Stimulated activated CD4-positive, alpha-beta T cell treated with anti-CD3 and anti-CD28 coated beads, TNF-alpha, amount 100 ng/mL, for 1 hour (primary cell): ENCODE results near the gene CCNG1.
"Not testable (repeated sequence)": the region's sequence is repeated elsewhere in the genome, so short reads cannot be mapped to it uniquely, and the experiment has no call there.

ENCODE experiments used
- DNase-seq, 3 donors: peaks; one replicate each; pipeline ENCODE4 v3.0.0-alpha.2; 2020; ENCODE audit warnings: low read depth in 3 of 3, low spot score in 1 of 3

The CCNG1 gene

DNA sequence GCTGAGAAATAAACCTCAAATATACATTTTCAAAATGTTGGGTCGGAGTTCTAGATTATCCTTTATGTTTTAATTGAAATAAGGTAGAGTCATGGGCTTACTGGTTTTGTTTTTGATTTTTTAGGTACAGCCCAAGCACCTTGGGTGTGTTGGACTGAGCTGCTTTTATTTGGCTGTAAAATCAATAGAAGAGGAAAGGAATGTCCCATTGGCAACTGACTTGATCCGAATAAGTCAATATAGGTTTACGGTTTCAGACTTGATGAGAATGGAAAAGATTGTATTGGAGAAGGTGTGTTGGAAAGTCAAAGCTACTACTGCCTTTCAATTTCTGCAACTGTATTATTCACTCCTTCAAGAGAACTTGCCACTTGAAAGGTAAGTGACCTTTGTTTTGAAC lies 3.6 kb downstream of the CCNG1 start:
- DNase-seq = no peak

DNA sequence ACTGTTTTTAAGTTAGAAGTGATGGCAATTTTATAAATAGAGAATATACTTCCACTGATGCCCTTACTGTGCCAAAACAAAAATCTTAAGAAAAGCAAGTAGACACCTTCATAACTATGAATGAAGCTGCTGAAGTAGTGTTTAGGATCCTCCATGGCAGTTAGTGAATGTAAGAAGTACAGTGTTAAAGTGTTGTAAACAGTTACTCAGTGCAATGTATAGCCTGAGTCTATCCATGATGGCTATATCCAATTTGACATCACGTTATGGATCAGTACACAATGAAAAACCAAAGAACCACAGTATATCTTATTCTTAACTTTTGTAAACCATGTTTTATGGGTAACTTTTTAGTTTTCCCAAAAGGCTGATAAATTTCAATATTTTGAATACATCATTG lies 7.1 kb downstream of the CCNG1 start:
- no peak for DNase-seq

DNA sequence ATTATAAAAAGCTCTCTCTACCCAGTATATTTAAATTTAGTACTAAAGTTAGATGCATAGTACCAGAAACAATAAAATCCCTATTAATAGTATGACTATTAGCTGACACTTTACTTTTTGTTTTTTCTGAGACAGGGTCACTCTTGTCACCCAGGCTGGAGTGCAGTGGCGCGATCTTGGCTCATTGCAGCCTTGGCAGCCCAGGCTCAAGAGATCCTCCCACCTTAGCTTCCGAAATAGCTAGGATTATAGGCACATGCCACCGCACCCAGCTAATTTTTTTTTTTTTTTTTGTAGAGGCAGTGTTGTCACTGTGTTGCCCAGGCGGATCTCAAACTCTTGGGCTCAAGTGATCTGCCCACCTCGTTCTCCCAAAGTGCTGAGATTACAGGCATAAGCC lies 8.0 kb downstream of the CCNG1 start:
- no peak for DNase-seq

DNA sequence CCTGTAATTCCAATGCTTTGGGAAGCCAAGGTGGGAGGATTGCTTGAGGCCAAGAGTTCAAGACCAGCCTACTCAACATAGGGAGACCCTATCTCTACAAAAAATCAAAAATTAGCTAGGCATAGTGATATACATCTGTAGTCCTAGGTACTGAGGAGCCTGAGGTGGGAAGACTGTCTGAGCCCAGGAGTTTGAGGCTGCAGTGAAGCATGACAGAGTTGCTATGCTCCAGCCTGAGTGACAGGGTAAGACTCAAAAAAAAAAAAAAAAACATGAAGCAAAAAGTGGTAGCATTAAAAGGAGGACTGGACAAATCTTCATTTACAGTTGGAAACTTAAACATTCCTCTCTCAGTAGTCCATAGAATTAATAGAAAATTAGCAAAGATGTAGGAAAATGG lies 9.8 kb downstream of the CCNG1 start:
- DNase-seq = no peak

DNA sequence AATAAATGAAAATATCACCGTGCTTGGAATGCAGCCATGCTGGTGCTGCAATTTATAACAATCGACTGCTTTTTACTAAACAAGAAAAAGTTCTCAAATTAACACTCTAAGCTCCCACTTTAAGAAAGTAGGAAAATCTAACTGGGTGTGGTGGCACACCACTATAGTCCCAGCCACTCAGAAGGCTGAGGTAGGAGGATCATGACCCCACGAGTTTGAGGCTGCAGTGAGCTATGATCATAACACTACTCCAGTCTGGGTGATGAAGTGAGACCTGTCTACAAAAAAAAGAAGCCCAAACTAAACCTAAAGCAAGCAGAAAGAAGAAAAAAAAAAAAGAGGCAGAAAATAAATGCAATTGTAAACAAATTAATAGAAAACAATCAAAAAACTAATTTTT lies 10.5 kb downstream of the CCNG1 start:
- DNase-seq = no peak

DNA sequence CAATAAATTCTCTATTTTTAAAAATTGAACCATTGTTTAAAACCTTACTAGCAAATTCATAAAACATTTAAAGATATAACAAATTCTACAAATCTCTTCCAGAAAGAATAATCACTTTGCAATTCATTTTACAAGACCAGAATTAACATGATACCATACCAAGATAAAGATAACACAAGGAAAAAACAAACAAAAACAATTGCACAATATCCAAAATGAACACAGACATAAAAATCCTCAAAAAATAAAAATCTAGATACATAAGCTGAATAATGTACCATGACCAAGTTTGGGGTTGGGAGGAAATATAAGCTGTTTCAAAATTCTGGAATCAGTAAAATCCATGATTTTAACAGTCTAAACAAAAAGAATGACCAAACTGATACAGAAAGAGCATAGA lies 11.1 kb downstream of the CCNG1 start:
- no peak for DNase-seq

DNA sequence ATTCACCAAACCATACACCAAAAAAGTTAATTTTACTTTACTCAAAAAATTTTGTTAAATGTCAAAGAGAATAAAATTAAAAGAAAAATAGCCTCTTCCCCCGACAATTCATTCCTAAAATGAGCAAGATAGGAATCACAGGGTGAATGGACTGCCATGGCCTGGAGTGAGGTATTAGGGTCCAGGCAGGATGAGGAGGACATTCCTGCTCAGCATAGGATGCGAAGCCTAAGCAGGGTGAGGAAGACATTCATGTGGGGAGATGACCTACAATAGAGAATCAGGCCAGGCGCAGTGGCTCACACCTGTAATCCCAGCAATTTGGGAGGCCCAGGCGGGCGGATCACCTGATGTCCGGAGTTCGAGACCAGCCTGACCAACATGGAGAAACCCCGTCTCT lies 14.1 kb downstream of the CCNG1 start:
- DNase-seq = no peak

DNA sequence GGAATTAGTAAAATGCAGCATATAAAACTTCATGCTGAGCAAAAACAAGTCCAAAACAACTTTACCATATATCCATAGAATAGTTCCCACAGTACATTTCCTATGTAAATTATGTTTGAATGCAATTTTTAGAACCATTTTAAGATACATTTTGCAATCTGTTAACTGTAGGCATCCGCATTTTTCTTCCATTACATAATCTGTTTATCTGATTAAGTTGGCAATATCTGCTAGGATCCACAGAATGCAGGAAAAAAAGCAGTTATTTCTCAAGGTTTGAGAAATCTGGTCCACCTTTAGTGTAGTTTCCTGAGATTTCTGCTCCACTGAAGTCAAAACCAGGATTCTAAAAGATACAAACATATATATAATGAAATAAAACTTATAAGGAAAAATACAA lies 16.3 kb downstream of the CCNG1 start:
- DNase-seq = no peak

DNA sequence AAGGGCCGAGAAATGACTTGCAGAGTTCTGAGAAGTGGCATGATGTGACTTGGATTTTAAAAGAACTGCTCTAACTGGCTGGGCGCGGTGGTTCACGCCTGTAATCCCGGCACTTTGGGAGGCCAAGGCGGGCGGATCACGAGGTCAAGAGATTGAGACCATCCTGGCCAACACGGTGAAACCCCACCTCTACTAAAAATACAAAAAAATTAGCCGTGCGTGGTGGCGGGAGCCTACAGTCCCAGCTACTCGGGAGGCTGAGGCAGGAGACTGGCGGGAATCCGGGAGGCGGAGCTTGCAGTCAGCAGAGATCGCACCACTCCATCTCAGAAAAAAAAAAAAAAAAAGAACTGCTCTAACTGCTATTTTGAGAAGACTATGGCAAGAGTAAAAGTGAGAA lies 18.0 kb downstream of the CCNG1 start:
- DNase-seq = not testable (repeated sequence)

DNA sequence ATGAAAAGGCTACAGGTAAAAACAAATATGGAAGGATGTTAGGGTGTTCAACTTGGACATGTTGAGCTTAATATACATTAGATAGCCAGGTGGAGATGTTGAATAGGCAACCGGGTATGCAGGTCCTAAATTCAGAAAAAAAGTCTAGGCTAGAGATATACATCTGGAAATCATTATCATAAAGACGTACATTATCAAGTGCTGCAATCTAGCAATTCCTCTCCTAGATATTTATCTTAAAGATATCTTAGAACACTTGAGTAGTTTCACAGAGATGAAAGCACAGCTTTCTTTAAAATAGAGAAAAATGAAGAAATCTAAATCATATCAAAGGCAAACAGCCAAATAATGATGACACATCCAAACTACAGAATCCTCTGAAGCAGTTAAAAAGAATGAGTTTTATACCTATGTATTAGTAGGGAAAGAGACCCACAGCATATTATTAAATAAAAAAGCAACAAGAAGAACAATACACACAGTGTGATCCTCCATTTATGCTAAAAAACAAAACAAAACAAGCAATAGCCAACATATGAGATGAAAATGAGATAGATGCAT lies 18.7 kb downstream of the CCNG1 start:
- no peak for DNase-seq

DNA sequence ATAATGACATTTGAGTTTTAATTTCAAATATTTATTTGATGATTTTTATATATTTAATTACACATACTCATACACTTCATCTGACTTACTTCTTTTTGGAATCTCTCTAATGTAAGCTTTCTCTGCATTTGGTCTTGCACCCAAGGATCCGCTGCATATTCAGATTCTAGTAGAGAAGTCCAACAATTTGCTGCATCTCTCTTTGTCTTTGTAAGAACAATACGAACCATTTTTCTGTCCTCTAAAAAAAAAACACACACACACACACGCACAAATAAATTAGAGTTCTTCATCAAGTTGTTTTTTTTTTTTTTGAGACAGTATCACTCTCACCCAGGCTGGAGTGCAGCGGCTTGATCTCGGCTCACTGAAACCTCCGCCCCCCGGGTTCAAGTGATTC lies 19.4 kb downstream of the CCNG1 start:
- no peak for DNase-seq

DNA sequence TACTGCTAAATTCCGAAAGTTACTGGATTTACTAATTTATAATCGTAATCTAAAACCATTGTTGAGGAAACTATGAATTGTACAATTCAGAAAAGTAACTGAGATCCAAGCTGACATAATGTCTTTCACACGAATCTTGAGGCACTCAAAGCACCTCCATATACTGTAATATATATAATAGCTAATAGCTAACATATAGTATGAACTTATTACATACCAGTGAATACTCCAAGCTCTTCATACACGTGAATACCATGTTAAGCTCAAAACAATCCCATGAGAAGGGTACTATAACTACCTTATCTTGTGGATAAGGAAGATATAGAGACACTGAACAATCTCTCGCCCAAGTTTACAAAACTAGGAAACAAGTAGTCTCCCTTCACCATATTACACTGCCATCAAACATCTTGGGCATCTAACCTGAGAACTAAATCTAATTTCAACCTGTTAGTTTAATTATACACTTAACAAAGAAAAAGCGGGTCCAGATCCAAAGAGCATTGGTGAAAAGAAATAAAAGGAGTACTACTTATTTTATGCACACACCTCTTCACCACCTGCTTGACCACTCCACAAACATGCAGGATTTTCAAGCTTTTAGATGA lies 21.5 kb downstream of the CCNG1 start:
- DNase-seq = no peak

DNA sequence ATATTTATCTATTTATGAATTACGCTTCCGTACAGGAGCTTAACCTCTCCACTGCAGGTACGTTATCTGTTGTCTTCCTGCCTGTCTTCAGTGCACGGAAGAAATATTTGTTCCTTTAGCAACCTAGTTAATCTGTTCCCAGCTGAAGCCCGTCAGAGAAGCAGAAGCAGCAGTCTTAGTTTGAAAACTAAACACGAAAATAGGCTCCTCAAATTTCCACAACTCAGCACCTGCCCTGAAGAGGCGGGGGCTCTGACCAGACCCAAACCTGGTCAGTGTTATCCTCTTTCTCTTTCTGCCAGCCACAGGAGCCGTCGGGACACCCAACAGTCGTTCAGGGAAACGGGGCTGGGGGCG lies 22.0 kb downstream of the CCNG1 start:
- DNase-seq = no peak

DNA sequence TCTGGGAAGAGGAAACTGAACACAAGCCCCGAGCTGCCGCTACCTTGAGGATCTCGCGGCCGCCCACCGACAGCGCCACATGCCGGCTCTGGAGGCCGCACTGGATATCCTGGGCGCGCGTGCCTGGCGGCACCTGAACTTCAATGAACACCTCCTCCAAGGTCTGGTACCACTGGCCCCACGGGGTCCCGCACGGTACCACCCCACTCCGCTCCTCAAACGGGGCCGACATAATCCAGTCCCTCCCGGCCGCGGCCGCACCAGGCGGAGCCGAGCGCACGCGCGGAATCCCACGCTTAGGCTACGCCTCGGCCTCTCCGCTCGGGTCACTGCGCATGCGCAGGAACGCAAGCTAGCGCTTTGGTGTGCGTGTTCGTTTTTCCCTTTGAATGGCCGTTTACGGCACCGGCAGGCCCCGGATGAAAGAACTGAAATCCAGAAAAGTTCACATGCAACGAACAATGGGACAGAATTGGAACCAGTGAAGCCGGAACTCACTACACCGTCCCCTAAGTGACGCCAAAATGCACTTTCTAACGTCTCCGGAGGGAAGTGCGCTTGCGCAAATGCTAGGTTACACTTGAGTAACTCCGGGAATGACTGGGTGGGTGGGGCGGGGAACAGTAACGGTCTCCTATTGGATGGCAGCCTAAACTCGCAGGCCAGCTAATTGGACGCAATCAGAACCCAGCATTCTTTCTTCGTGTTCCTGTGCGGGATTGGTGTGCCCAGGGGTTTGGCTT lies 22.6 kb downstream of the CCNG1 start, which contains the start of gene NUDCD2:
Gene NUDCD2, minus strand, starts transcription at position 284 of the 743 bp plus-strand sequence. Its CDS starts 52 bp downstream, at position 232.
- peak; percentile 84 to 91 (median 87) for DNase-seq

DNA sequence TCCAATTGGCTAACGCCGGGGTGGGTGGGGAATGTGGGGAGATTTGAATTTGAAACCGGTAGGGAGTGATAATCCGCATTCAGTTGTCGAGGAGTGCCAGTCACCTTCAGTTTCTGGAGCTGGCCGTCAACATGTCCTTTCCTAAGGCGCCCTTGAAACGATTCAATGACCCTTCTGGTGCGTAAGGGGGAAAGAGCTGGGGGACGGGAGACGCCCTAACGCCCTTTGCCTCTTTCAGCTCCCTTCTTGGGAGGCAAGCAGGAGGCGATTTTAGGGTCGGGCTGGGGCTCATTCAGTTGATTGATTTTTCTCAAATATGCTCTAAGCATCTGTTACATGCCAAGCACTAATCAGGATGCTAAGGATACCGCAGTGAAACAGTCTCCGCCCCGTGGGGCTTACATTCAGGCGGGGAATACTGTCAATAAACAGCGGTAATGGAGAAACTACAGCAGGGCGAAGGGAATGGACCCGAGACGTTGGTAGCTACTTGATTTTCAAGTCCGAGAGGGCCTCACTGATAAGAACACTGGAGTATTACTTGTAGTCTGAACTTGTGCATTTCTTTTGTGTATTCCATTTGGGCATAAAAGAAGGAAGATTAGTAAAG lies 23.3 kb downstream of the CCNG1 start, which contains the start of gene HMMR:
Gene HMMR, plus strand, starts transcription at position 71 of the 610 bp plus-strand sequence. Its CDS starts 61 bp downstream, at position 132.
- no peak for DNase-seq

DNA sequence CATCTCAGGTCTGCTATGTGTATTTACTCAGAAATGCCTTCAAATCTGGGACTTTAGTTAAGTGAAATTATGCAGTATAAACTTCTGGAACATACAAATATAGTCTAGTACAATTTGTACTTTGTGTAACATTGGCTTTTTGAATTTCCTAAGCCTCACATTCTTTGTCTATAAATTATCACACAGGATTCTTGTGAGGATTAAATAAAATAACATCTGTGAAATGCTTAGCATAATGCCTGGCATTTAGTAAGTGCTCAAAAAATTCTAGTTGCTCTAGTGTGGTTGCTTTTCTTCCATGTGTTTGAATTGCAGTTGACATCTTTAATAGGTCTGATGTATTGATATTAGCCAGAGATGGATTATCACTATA lies 25.7 kb downstream of the CCNG1 start:
- no peak for DNase-seq

DNA sequence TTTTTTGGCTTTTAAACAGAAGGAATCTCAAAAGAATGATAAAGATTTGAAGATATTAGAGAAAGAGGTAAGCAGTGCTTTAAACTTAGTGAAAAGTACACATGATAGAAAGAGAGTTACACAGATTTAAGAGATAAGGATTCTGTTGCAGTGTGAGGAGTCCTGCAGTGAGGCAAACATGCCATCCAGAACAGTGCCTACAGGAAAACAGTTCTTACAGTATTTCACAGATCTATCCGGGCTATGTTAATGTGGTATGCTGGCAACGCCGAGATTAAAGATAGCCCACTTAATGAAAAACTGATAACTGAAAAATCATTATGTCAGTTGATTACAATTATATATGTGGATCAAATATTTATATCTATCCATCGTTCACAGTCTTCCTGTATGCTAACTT lies 30.3 kb downstream of the CCNG1 start:
- DNase-seq = no peak

DNA sequence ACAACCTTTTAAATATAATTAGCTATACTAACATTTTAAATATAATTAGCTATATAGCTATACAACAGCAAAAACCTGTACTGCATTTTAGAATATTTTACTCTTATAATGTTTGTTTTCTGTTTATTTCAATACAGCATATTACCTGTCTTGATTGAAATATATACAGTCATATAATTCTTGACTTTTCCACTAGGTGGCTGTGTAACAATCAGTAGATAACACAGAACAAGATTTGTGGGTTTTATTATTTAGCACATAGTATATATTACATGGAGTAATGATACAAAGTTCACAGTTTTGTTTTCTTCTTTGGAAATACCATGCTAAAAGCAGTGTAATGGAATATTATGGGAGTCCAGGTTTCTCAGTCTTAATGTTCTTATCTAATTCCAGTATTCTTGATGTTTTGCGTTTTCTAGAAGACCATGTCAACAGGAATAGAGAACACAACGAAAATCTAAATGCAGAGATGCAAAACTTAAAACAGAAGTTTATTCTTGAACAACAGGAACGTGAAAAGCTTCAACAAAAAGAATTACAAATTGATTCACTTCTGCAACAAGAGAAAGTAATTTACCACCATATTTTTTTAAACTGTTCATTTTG lies 36.3 kb downstream of the CCNG1 start:
- no peak for DNase-seq

DNA sequence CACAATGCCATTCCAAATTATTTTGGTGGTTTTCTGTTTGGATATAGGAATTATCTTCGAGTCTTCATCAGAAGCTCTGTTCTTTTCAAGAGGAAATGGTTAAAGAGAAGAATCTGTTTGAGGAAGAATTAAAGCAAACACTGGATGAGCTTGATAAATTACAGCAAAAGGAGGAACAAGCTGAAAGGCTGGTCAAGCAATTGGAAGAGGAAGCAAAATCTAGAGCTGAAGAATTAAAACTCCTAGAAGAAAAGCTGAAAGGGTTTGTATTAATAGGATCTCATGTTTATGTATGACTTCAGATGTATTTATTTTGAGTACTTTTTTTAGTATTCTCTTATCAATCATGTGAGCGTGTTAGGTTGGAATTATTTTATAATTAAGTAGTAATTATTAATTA lies 38.0 kb downstream of the CCNG1 start:
- no peak for DNase-seq

DNA sequence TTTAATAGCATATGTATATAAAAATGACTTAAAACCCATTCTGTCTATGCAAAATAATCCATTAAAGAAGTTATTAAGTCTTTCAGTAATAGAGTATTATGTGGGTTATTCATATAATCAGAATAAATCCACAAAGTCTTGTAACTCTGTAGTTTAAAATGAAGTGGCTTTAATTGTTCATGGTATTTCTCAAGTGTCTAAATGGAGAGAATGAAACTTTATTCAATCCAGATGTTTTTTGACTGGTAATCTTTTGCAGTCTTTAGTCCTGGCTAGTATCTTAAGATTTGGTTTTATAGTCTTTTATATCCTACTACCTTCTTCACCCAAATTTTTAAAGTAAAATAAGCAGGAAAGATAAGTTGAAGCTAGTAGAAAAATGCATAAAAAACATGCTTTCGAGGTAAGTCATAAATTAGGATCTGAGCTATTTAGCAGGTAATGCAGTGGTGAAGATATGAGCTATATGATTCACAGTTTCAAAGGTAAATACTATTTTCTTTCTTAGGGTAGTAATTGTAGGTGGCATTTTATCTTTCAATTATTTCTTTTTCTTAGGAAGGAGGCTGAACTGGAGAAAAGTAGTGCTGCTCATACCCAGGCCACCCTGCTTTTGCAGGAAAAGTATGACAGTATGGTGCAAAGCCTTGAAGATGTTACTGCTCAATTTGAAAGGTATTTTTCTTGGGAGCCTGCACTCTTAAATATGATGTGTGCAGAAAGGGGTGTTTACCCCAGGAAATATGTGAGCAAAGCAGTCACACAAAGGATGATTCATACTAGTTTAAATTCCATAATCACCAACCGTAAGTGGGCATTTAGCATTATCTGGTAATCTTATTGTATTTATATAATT lies 41.0 kb downstream of the CCNG1 start:
- DNase-seq = no peak

DNA sequence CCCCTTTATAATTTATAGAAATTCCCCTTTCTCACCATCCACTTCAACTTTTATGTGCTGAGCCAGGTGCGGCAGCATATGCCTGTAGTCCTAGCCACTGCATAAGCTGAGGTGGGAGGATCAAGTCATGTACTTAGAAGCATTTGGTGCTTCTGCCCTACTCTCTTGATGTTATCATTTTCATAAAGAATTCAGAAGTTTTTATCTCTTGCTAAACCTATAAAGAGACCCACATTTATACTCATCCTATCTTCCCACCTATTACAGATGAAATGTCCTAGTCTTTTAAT lies 41.5 kb downstream of the CCNG1 start:
- DNase-seq = no peak
